Amniotic epithelial cell (primary cell): ENCODE results near the gene ARHGAP8.

ENCODE experiments used
- DNase-seq: peaks from one replicate; pipeline ENCODE4 v3.0.0-alpha.2; 2010; ENCODE audit warnings: low read depth

Gene ARHGAP8

GRCh38 chr22:44804327-44804726, 52.0 kb downstream of the ARHGAP8 start:
- no peak for DNase-seq

GRCh38 chr22:44805711-44806110, 53.3 kb downstream of the ARHGAP8 start:
- no peak for DNase-seq

- no peak for DNase-seq
Observed at GRCh38 chr22:44807232-44807631, 54.9 kb downstream of the ARHGAP8 start.

- DNase-seq = no peak
Observed at GRCh38 chr22:44807915-44808690, 55.7 kb downstream of the ARHGAP8 start.

- no peak for DNase-seq
Observed at GRCh38 chr22:44809456-44809855, 57.1 kb downstream of the ARHGAP8 start.

DNA sequence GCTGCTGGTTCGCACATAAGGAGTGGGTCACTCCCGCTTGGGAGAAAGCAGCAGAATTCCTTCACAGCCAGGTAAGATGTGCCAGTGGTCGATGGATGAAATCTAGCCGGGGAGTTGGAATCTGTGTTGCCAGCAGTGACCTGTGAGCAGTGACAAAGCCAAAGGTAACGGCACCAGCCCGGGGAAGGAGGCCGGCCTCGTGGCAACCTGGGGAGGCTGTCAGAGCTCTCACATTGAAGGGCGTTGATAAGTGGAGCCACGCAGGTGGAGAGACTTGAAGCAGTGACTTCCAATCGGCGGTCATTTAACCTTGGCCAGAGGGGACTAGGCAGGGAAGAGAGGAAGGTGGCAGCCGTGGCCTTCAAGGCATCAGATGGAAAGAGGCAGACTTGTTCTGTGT, 58.8 kb downstream of the ARHGAP8 start:
- DNase-seq = no peak

DNA sequence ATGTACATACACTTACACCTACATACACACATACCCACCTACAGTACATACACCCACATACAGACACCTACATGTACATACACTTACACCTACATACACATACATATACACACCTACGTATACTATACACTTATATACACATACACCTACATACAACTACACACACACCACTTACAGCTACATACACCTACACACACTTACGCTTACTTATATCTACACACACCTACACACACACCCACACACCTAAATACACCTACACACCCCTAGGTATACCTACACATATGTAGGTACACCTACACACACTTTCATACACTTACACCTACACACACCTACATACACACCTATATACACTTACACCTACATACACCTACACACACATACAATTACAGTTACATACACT, 61.0 kb downstream of the ARHGAP8 start:
- DNase-seq = no peak

DNA sequence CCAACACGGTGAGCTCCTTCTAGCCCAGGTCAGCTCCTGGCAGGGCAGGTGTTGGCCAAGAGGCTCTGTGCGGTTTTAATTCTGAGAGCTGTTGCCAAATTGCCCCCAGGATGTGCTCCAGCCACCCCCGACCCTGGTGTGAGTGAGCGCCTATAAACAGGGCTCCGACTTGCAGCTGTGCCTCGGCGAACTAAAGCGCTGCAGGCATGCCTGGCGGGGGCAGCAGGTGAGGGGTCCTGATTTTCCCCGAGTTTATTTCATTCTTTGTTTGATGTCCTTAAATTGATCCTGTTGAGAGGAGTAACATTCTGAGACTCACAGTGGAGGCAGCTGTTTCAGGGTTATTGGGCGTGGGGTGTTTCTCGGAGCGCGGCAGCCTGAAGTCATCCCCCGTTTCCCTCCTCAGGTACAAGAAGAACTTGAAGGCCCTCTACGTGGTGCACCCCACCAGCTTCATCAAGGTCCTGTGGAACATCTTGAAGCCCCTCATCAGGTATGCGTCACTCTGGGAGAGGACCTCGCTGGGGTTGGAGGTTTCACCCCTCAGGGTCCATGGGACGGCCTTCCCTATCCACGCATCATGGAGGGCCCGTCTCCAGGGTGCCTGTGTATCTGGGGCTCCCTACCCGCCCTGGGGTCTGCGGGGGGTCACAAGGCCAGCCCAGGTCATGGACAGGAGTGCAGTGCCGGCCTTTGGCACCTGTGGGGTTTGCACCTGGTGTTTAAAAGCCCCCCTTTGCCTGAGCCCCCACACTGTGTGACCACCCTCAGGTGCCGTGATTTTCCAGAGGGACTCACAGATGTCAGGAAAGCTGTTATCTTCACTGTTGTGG, 62.1 kb downstream of the ARHGAP8 start:
- no peak for DNase-seq

DNA sequence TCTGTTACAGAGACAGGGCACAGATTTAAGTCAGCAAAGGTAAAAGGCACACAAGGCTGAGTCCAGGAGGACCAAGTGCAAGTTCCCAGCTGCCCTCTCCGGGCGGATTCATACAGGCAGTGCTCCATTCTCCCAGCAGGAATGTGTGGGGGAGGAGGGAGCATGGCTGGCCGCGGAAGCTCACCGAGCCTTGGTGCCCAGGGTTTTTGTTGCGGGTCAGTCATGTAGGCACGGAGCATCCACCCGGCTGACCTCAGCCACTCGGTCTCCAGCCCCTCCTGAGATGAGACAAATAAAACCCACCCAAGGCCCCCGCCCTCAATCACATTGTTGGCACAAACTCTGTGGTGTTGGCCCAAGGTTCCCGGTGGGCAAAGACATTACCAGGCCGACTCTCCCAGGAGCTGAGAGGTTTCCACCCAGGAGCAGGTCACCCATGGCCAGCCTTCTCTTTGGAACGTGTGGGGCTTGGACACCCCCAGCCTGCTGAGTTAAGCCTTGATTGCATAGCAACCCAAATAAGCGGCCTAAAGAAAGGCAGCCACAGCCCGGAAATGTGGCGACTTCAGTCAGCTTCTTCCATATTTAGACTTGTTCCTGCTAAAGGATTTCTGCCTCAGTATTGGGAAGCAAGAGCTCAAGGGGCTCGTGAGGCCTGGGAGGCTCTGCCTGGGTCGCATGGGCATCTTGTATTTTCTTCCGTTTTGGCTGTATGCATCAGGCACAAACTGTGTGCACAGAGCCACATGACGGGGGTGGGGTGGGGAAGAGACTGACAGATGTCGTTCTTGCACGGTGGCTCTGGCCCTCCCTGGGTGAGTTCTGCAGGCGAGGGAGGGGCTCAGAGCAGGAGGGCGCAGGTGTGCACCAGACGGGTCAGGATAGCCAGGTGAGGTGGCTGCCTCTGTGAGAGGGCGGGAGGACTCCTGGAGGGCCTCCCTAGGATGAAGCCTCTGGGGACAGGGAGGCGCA, 63.0 kb downstream of the ARHGAP8 start:
- no peak for DNase-seq

- no peak for DNase-seq
Observed at GRCh38 chr22:44816141-44816540, 63.8 kb downstream of the ARHGAP8 start.

DNA sequence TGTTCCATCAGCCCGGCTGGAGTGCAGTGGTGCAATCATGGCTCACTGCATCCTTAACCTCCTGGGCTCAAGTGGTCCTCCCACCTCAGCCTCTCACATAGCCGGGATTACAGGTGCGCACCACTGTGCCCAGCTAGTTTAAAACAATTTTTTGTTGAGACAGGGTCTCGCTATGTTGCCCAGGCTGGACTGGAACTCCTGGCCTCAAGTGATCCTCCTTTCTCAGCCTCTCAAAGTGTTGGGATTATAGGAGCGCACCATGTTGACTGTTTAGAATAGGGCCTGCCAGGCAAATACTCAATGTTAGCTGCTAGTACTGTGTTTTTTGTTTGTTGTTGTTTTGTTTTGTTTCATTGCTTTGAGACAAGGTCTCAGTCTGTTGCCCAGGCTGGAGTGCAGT, 66.4 kb downstream of the ARHGAP8 start:
- no peak for DNase-seq

GRCh38 chr22:44819966-44820631, 67.7 kb downstream of the ARHGAP8 start:
- no peak for DNase-seq

GRCh38 chr22:44821741-44822475, 69.5 kb downstream of the ARHGAP8 start:
- DNase-seq = no peak

DNA sequence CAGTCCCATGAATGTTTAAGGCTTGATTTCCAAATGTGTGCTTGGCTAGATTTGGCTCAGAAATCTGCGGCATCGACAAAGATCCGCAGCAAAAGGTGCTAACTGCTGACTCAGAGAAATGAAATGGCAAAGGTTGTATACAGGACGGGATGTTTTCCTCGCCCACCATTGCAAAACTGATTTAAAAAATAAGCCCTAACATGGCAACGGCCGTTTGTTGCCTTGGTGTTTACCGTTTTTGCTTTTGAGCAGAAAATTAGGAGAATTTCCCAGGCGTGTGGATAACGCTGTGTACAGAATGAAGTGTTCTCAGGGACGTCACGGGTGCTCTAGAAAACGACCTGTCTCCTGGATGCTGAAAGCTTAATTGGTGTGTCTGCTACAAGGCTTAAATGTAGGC, 70.2 kb downstream of the ARHGAP8 start:
- DNase-seq = no peak

GRCh38 chr22:44823396-44823795, 71.0 kb downstream of the ARHGAP8 start:
- no peak for DNase-seq

GRCh38 chr22:44823806-44824205, 71.4 kb downstream of the ARHGAP8 start:
- DNase-seq = no peak

- DNase-seq = no peak
Observed at GRCh38 chr22:44824271-44824670, 71.9 kb downstream of the ARHGAP8 start.

DNA sequence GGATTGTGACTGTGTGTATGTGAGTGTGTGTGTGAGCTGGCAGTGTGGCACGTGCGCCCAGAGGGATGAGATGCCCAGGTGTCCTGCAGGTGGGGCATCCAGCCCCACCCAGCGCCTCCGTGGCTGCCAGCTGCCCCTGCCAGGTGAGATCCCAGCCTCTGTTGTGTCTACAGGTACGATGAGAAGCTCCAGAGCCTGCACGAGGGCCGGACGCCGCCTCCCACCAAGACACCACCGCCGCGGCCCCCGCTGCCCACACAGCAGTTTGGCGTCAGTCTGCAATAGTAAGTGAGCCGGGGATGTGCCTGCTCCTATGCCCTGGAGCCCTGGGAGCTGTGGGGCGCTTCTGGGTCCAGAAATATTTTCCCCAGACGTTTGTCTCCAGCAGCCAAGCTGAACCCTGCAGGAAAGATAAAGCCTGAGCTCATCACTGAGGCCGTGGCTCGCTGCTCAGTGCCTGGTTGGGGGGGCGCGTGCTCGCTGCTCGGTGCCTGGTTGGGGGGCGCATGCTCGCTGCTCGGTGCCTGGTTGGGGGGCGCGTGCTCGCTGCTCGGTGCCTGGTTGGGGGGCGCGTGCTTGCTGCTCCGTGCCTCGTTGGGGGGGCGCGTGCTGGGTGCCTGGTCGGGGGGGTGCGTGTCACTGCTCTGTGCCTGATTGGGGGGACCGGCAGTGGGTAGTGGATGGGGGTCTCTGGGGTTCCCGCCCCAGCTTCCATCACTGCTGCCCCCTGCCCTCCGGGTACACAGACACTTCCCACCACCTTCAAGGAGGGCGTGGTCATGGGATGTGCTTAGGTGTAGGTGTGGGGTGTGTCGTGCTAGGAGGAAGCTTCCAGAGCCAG, 73.2 kb downstream of the ARHGAP8 start:
- DNase-seq = no peak

GRCh38 chr22:44827666-44828190, 75.4 kb downstream of the ARHGAP8 start:
- DNase-seq = no peak

GRCh38 chr22:44828193-44828592, 75.8 kb downstream of the ARHGAP8 start:
- no peak for DNase-seq
